Peyer's patch (tissue), 4 donors: ENCODE results near the gene AGO3.

ENCODE experiments used
- POLR2A ChIP-seq, 2 donors: fragments of 450-650 bp; IDR thresholded peaks; one replicate each; pipeline ENCODE4 v1.5.1; 2017; ENCODE audit warnings: antibody characterized with exemption in 2 of 2, mild to moderate bottlenecking in 2 of 2, moderate library complexity in 2 of 2
- TF ChIP-seq, protein P1 (sequence below), 6 experiments: fragments of 450-650 bp in 4 of 6; fragments of 200-600 bp in 2 of 6; sonication (generic) in 1 of 6; IDR thresholded peaks; one replicate each; pipeline ENCODE4 v1.5.1; 2017 to 2019; ENCODE audit warnings: antibody characterized with exemption in 6 of 6, mild to moderate bottlenecking in 3 of 6, moderate library complexity in 1 of 6

DNA sequence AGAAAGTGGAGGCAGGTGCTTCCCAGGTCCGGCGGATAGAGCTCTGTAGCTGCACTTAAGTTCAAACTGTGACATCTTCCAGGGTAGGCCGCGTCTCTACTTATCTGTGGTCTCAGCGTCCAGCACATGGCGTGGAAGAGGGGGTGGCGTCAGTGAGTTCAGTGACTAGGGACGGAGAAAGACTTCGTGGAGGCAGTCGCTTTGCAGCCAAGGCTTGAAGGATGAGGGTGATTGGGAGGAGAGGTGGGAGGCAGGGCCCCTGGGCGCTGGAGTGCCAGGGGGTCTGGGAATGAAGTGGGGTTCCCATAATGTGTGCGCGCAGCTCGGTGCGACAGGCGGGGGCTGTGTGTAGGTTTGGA, 48.3 kb upstream of the AGO3 start:
- TF ChIP-seq, protein P1, sequence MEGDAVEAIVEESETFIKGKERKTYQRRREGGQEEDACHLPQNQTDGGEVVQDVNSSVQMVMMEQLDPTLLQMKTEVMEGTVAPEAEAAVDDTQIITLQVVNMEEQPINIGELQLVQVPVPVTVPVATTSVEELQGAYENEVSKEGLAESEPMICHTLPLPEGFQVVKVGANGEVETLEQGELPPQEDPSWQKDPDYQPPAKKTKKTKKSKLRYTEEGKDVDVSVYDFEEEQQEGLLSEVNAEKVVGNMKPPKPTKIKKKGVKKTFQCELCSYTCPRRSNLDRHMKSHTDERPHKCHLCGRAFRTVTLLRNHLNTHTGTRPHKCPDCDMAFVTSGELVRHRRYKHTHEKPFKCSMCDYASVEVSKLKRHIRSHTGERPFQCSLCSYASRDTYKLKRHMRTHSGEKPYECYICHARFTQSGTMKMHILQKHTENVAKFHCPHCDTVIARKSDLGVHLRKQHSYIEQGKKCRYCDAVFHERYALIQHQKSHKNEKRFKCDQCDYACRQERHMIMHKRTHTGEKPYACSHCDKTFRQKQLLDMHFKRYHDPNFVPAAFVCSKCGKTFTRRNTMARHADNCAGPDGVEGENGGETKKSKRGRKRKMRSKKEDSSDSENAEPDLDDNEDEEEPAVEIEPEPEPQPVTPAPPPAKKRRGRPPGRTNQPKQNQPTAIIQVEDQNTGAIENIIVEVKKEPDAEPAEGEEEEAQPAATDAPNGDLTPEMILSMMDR (IDR thresholded peaks at IDR 0.05), result no peak
- no peak for TF ChIP-seq POLR2A (IDR thresholded peaks at IDR 0.05)
